H9 (cell line): Measurements from ENCODE around the gene MYO15A. TPM values are rescaled to one million over a fixed set of nuclear protein-coding genes. Genes with fewer than 3 reads are reported as not detected.

Source experiments
- DNase-seq: peaks from one replicate; pipeline ENCODE4 v3.0.0-alpha.2; 2017
- H2AFZ ChIP-seq: one replicate; pipeline ENCODE4 v1.6.1; 2013; ENCODE audit warnings: mild to moderate bottlenecking, low read length, control low read depth, moderate library complexity
- H2AK5ac ChIP-seq: 2 replicates; pipeline ENCODE4 v1.6.1; 2013; ENCODE audit warnings: low read length, control low read depth, mixed read lengths; ENCODE audit not compliant: insufficient read length
- H2BK120ac ChIP-seq: one replicate; pipeline ENCODE4 v1.6.1; 2013; ENCODE audit warnings: low read depth, mild to moderate bottlenecking, low read length, control low read depth, inconsistent platforms; ENCODE audit not compliant: poor library complexity, severe bottlenecking
- H2BK12ac ChIP-seq: 2 replicates; pipeline ENCODE4 v1.6.1; 2013; ENCODE audit warnings: low read length, control low read depth, mixed read lengths, low read depth; ENCODE audit not compliant: insufficient read length
- H2BK15ac ChIP-seq: 2 replicates; pipeline ENCODE4 v1.6.1; 2013; ENCODE audit warnings: low read depth, low read length, control low read depth
- H2BK20ac ChIP-seq: one replicate; pipeline ENCODE4 v1.6.1; 2013; ENCODE audit warnings: low read depth, mild to moderate bottlenecking, low read length, control low read depth, inconsistent platforms; ENCODE audit not compliant: poor library complexity, severe bottlenecking
- H2BK5ac ChIP-seq: 2 replicates; pipeline ENCODE4 v1.6.1; 2013; ENCODE audit warnings: low read length, control low read depth, mixed read lengths; ENCODE audit not compliant: insufficient read length
- H3K14ac ChIP-seq: 2 replicates; pipeline ENCODE4 v1.6.1; 2013; ENCODE audit warnings: low read length, control low read depth; ENCODE audit not compliant: insufficient read depth
- H3K18ac ChIP-seq: 2 replicates; pipeline ENCODE4 v1.6.1; 2013; ENCODE audit warnings: low read depth, mild to moderate bottlenecking, mixed read lengths, low read length, control low read depth; ENCODE audit not compliant: insufficient read length
- H3K23ac ChIP-seq: 2 replicates; pipeline ENCODE4 v1.6.1; 2013; ENCODE audit warnings: low read length, control low read depth, mixed read lengths, low read depth; ENCODE audit not compliant: insufficient read length
- H3K23me2 ChIP-seq: 2 replicates; pipeline ENCODE4 v1.6.1; 2013; ENCODE audit warnings: low read depth, mild to moderate bottlenecking, mixed read lengths, low read length, control low read depth; ENCODE audit not compliant: insufficient read length, poor library complexity, severe bottlenecking
- H3K27ac ChIP-seq: 2 replicates; pipeline ENCODE4 v1.5.1; 2013; ENCODE audit warnings: low read length, control low read depth, mixed read lengths, low read depth; ENCODE audit not compliant: insufficient read length
- H3K27me3 ChIP-seq: 2 replicates; pipeline ENCODE4 v1.6.1; 2013; ENCODE audit warnings: low read length, control low read depth, inconsistent platforms; ENCODE audit not compliant: insufficient read depth
- H3K4ac ChIP-seq: 2 replicates; pipeline ENCODE4 v1.6.1; 2013; ENCODE audit warnings: low read depth, mild to moderate bottlenecking, control low read depth, inconsistent platforms, low read length, moderate library complexity
- H3K4me1 ChIP-seq: 2 replicates; pipeline ENCODE4 v1.6.1; 2013; ENCODE audit warnings: low read length, control low read depth, inconsistent platforms; ENCODE audit not compliant: insufficient read depth
- H3K4me2 ChIP-seq: 2 replicates; pipeline ENCODE4 v1.6.1; 2013; ENCODE audit warnings: low read length, control low read depth, mixed read lengths; ENCODE audit not compliant: insufficient read length, insufficient read depth
- H3K56ac ChIP-seq: 2 replicates; pipeline ENCODE4 v1.6.1; 2013; ENCODE audit warnings: low read depth, mild to moderate bottlenecking, mixed read lengths, low read length, control low read depth; ENCODE audit not compliant: insufficient read length
- H3K79me1 ChIP-seq: 2 replicates; pipeline ENCODE4 v1.6.1; 2013; ENCODE audit warnings: low read depth, mild to moderate bottlenecking, moderate library complexity, low read length, control low read depth, inconsistent platforms; ENCODE audit not compliant: insufficient read depth, poor library complexity, severe bottlenecking
- H3K79me2 ChIP-seq: 2 replicates; pipeline ENCODE4 v1.6.1; 2013; ENCODE audit warnings: low read length, control low read depth, inconsistent platforms; ENCODE audit not compliant: insufficient read depth
- H3K9ac ChIP-seq: 2 replicates; pipeline ENCODE4 v1.6.1; 2013; ENCODE audit warnings: low read length, control low read depth, mixed read lengths; ENCODE audit not compliant: insufficient read length; ENCODE audit errors: extremely low read depth
- H3K9me3 ChIP-seq: one replicate; pipeline ENCODE4 v1.6.1; 2013; ENCODE audit warnings: low read depth, low read length, inconsistent platforms; ENCODE audit not compliant: control insufficient read depth
- H3T11ph ChIP-seq: one replicate; pipeline ENCODE4 v1.6.1; 2013; ENCODE audit warnings: mild to moderate bottlenecking, low read length, control low read depth, inconsistent platforms
- H4K20me1 ChIP-seq: one replicate; pipeline ENCODE4 v1.6.1; 2013; ENCODE audit not compliant: control insufficient read depth, insufficient read length, insufficient read depth
- H4K5ac ChIP-seq: 2 replicates; pipeline ENCODE4 v1.6.1; 2013; ENCODE audit warnings: low read depth, mild to moderate bottlenecking, mixed read lengths, low read length, control low read depth; ENCODE audit not compliant: insufficient read length
- H4K8ac ChIP-seq: replicated peaks from 2 replicates; pipeline ENCODE4 v1.6.1; 2013; ENCODE audit warnings: low read length, control low read depth, mixed read lengths, low read depth; ENCODE audit not compliant: insufficient read length
- H4K91ac ChIP-seq: 2 replicates; pipeline ENCODE4 v1.6.1; 2013; ENCODE audit warnings: low read depth, mild to moderate bottlenecking, moderate library complexity, mixed read lengths, low read length, control low read depth; ENCODE audit not compliant: insufficient read length
- H3K27ac Mint-ChIP-seq, 3 experiments: 2 replicates in 2 of 3; 3 replicates in 1 of 3; pipeline ENCODE4 v1.8.0; 2020 to 2021; ENCODE audit warnings: mixed read lengths in 3 of 3, mild to moderate bottlenecking in 1 of 3, moderate library complexity in 1 of 3
- H3K27me3 Mint-ChIP-seq: 2 replicates; pipeline ENCODE4 v1.8.0; 2021; ENCODE audit warnings: low read depth, mild to moderate bottlenecking, moderate library complexity, mixed read lengths
- H3K36me3 Mint-ChIP-seq, 3 experiments: 2 replicates in 2 of 3; 3 replicates in 1 of 3; pipeline ENCODE4 v1.8.0; 2020 to 2021; ENCODE audit warnings: low read depth in 3 of 3, mixed read lengths in 3 of 3; ENCODE audit not compliant: insufficient read depth in 1 of 3
- H3K4me1 Mint-ChIP-seq, 2 experiments: 2 replicates each; pipeline ENCODE4 v1.8.0; 2020; ENCODE audit warnings: mixed read lengths in 2 of 2
- H3K4me3 Mint-ChIP-seq, 2 experiments: 2 replicates in 1 of 2; 3 replicates in 1 of 2; pipeline ENCODE4 v1.8.0; 2020 to 2021; ENCODE audit warnings: mild to moderate bottlenecking in 2 of 2, mixed read lengths in 2 of 2, moderate library complexity in 1 of 2
- H3K9me3 Mint-ChIP-seq, 2 experiments: 2 replicates in 1 of 2; 3 replicates in 1 of 2; pipeline ENCODE4 v1.8.0; 2020; ENCODE audit warnings: mild to moderate bottlenecking in 2 of 2, mixed read lengths in 2 of 2, moderate library complexity in 1 of 2
- WGBS: extraction: QIAGEN DNeasy Blood & Tissue Kit; methylation state at CpG from one replicate; pipeline ENCODE4 v1.1.7; 2013; ENCODE audit warnings: missing lambda C conversion rate, low lambda C conversion rate, mixed read lengths; ENCODE audit not compliant: insufficient read length; ENCODE audit errors: extremely low coverage; 5-methylcytosine and 5-hydroxymethylcytosine counted together
- total RNA-seq: library from RNA; stranded (reverse); gene quantifications from 2 replicates; pipeline ENCODE4 v1.2.1, GENCODE V29; 2021
- TF ChIP-seq, protein P1 (sequence below): fragments of 200-600 bp; sonication (generic); conservative IDR thresholded peaks from 3 replicates; pipeline ENCODE4 v1.8.0; 2021; ENCODE audit warnings: antibody characterized with exemption, mild to moderate bottlenecking

The MYO15A gene
- total RNA-seq, 1 experiment from 2014 or later, result 2.5 TPM

DNA sequence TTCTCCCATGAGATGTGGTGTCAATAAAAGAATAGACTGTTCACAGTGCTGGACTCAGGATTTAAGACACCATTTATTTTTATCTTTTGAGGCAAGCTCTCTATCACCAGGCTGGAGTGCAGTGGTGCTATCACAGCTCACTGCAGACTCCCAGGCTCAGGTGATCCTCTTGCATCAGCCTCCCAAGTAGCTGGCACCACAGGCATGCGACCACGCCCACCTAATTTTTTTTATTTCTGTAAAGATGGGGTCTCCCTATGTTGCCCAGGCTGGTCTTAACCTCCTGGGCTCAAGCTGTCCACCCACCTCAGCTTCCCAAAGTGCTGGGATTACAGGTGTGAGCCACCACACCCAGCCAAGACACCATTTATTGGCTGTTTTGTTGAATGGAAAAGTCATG lies 39.5 kb upstream of the MYO15A start:
- Mint-ChIP-seq H3K36me3 (peaks cover 8 to 15% (median 12%) of the 10 kb centered on the region in 3 experiments; a peak in 6 of 7 replicates), H3K9me3 (no peaks in the 10 kb centered on the region), H3K27me3 (peaks cover 3% of the 10 kb centered on the region; the same call in 1 of the 2 replicates), H3K4me3 (no peak overlapping the region), H3K27ac (no peak overlapping the region), H3K4me1 (peaks cover 4 to 5% of the 10 kb centered on the region in 2 experiments)
- Histone ChIP-seq H2AK5ac (no peak overlapping the region), H3T11ph (no peak overlapping the region), H3K4me2 (no peak overlapping the region), H3K9ac (no peak overlapping the region), H3K14ac (no peak overlapping the region), H2BK15ac (no peak overlapping the region), H3K79me2 (no peaks in the 10 kb centered on the region), H3K9me3 (no peaks in the 10 kb centered on the region), H3K18ac (no peak overlapping the region), H3K23ac (no peak overlapping the region), H4K5ac (no peak overlapping the region), H2BK120ac (no peak overlapping the region), H3K27me3 (no peaks in the 10 kb centered on the region), H4K91ac (no peak overlapping the region), H3K4ac (no peak overlapping the region), H3K23me2 (no peaks in the 10 kb centered on the region), H4K8ac (no peak overlapping the region), H4K20me1 (no peaks in the 10 kb centered on the region), H2AFZ (no peak overlapping the region), H3K79me1 (no peaks in the 10 kb centered on the region), H3K4me1 (no peaks in the 10 kb centered on the region), H3K27ac (no peak overlapping the region), H3K56ac (no peak overlapping the region), H2BK12ac (no peak overlapping the region), H2BK5ac (no peak overlapping the region), H2BK20ac (no peak overlapping the region)
- TF ChIP-seq, protein P1, sequence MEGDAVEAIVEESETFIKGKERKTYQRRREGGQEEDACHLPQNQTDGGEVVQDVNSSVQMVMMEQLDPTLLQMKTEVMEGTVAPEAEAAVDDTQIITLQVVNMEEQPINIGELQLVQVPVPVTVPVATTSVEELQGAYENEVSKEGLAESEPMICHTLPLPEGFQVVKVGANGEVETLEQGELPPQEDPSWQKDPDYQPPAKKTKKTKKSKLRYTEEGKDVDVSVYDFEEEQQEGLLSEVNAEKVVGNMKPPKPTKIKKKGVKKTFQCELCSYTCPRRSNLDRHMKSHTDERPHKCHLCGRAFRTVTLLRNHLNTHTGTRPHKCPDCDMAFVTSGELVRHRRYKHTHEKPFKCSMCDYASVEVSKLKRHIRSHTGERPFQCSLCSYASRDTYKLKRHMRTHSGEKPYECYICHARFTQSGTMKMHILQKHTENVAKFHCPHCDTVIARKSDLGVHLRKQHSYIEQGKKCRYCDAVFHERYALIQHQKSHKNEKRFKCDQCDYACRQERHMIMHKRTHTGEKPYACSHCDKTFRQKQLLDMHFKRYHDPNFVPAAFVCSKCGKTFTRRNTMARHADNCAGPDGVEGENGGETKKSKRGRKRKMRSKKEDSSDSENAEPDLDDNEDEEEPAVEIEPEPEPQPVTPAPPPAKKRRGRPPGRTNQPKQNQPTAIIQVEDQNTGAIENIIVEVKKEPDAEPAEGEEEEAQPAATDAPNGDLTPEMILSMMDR, result no peak
- no peak for DNase-seq
- WGBS, result no CpG with 5 or more reads among the region's 2 CpGs
